ENCODE measurements around the gene ASXL3. TPM values are rescaled to one million over a fixed set of nuclear protein-coding genes. Genes with fewer than 3 reads are reported as not detected.

Gene ASXL3
- total RNA-seq, 1 experiment from 2014 or later: not detected

DNA sequence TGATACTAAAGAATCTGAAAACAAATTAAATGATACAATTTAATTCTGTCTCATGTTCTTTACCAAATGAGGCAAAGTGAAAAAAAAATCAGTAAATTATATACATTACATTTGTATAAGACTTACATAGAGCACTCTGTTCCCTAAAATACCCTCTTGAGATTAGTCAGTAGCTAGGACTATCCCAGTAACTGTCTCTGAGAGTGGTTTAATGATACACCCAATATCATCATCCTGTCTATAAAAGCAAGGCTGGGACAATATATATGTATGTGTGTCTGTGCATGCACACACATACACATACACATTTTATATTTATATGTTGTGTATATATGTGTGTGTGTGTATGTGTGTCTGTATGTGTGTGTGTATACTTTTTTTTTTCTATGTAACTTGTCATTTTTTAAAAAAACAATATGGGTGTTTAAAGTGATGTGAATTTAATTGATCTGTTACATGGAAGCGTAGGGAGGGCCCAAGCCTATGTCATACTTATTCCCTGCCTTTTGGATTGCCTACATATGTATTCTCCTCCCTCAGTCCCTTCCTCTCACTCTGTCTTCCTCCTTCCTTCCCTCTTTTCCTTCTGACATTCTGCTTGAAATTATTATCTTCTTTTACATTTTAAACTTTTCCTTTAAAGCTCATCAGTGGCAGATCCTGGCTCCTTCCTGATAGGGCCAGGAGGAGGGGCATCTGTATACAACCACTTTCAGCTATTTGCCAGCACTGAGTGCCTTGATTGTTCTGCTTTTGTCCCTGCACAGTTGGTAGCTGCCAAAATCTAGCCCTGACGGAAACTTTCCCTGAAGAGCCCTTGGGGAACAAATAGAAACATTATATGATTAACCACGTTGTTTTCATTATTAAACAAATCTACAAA lies 6.8 kb downstream of the ASXL3 start:
- no peak for ATAC-seq
- no peaks in the 10 kb centered on the region for H3K9me2 ChIP-seq (ENCODE audit: insufficient read depth)
- H3K9me3 ChIP-seq (ENCODE audit: control insufficient read depth in 1 of 2, insufficient read depth in 1 of 2, low read depth in 1 of 2, low read length in 2 of 2): peaks cover 15 to 36% of the 10 kb centered on the region in 2 experiments; a peak in 2 of 4 replicates
- H3K79me2 ChIP-seq (ENCODE audit: insufficient read depth, low read length): no peaks in the 10 kb centered on the region
- no peak overlapping the region for H3K27ac ChIP-seq (ENCODE audit: low read depth, low read length)
- H3K9ac ChIP-seq (ENCODE audit: low read length): no peak overlapping the region
- H3K4me1 ChIP-seq (ENCODE audit: control insufficient read depth in 1 of 2, insufficient read depth in 2 of 2, low read length in 2 of 2): no peaks in the 10 kb centered on the region
- RAD21 ChIA-PET (ENCODE audit: low non-redundant PET in 1 of 2, low total read pairs in 2 of 2, uncharacterized antibody in 2 of 2, unreplicated experiment in 2 of 2): no interaction called here
- no peak overlapping the region for H2AFZ ChIP-seq (ENCODE audit: low read depth, low read length, poor library complexity, severe bottlenecking)
- BruUV-seq (replicated peaks): no TSS peak
- no peak overlapping the region for H3K4me2 ChIP-seq (ENCODE audit: low read length)
- H3K36me3 ChIP-seq (ENCODE audit: control insufficient read depth in 1 of 2, insufficient read depth in 2 of 2, low read length in 2 of 2): no peaks in the 10 kb centered on the region
- no peaks in the 10 kb centered on the region for H3K27me3 ChIP-seq (ENCODE audit: insufficient read depth, low read length)
- CTCF ChIA-PET: no interaction called here
- no peak overlapping the region for H3K4me3 ChIP-seq (replicated peaks in 1 of 2; ENCODE audit: low read depth in 1 of 2, low read length in 2 of 2)
- no peak for TF ChIP-seq SRF (IDR thresholded peaks at IDR 0.05; ENCODE audit: low read depth)
- TF ChIP-seq, protein P1, sequence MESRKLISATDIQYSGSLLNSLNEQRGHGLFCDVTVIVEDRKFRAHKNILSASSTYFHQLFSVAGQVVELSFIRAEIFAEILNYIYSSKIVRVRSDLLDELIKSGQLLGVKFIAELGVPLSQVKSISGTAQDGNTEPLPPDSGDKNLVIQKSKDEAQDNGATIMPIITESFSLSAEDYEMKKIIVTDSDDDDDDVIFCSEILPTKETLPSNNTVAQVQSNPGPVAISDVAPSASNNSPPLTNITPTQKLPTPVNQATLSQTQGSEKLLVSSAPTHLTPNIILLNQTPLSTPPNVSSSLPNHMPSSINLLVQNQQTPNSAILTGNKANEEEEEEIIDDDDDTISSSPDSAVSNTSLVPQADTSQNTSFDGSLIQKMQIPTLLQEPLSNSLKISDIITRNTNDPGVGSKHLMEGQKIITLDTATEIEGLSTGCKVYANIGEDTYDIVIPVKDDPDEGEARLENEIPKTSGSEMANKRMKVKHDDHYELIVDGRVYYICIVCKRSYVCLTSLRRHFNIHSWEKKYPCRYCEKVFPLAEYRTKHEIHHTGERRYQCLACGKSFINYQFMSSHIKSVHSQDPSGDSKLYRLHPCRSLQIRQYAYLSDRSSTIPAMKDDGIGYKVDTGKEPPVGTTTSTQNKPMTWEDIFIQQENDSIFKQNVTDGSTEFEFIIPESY (IDR thresholded peaks at IDR 0.05; ENCODE audit: extremely low read depth, insufficient replicate concordance, low read length): no peak
- TF ChIP-seq RAD21 (IDR thresholded peaks at IDR 0.05; ENCODE audit: low read depth): no peak
- TF ChIP-seq JUND (IDR thresholded peaks at IDR 0.05): no peak
- no peak for TF ChIP-seq EZH2 (IDR thresholded peaks at IDR 0.05)
- no peak for TF ChIP-seq EZH2phosphoT487 (IDR thresholded peaks at IDR 0.05; ENCODE audit: borderline replicate concordance)
- no peak for TF ChIP-seq FOSL1 (IDR thresholded peaks at IDR 0.05; ENCODE audit: low read depth)
- TF ChIP-seq YY1 (IDR thresholded peaks at IDR 0.05; ENCODE audit: extremely low read depth, insufficient replicate concordance, low read depth, low read length): no peak
- TF ChIP-seq, protein P2, sequence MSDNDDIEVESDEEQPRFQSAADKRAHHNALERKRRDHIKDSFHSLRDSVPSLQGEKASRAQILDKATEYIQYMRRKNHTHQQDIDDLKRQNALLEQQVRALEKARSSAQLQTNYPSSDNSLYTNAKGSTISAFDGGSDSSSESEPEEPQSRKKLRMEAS (IDR thresholded peaks at IDR 0.05): no peak
- TF ChIP-seq, protein P3, sequence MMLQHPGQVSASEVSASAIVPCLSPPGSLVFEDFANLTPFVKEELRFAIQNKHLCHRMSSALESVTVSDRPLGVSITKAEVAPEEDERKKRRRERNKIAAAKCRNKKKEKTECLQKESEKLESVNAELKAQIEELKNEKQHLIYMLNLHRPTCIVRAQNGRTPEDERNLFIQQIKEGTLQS (IDR thresholded peaks at IDR 0.05): no peak
- TF ChIP-seq POLR2A (IDR thresholded peaks at IDR 0.05; ENCODE audit: borderline replicate concordance, extremely low read depth, insufficient read depth, insufficient read length): no peak
- TF ChIP-seq POLR2AphosphoS5 (IDR thresholded peaks at IDR 0.05; ENCODE audit: low read depth, low read length): no peak
- POLR2A ChIA-PET: no interaction called here
- intact Hi-C loops (cut with micrococcal nuclease): no loop called here
- no peaks in the 10 kb centered on the region for H4K20me1 ChIP-seq (ENCODE audit: insufficient read depth)
- no peak for DNase-seq (ENCODE audit: low read depth, low spot score)

Measured in HCT116 (cell line).